Endothelial cell (in vitro differentiated cells): Measurements from ENCODE around the gene NOXO1. TPM values are rescaled to one million over a fixed set of nuclear protein-coding genes. Genes with fewer than 3 reads are reported as not detected.

Experiments used
- DNase-seq: peaks from one replicate; pipeline ENCODE4 v3.0.0; 2021; ENCODE audit warnings: low spot score
- H3K27ac Mint-ChIP-seq: one replicate; pipeline ENCODE4 v1.8.0; 2021; ENCODE audit warnings: mixed read lengths, inconsistent platforms; ENCODE audit not compliant: unreplicated experiment
- H3K27me3 Mint-ChIP-seq: one replicate; pipeline ENCODE4 v1.8.0; 2021; ENCODE audit warnings: mild to moderate bottlenecking, moderate library complexity, mixed read lengths, inconsistent platforms; ENCODE audit not compliant: unreplicated experiment
- H3K36me3 Mint-ChIP-seq: one replicate; pipeline ENCODE4 v1.8.0; 2021; ENCODE audit warnings: mild to moderate bottlenecking, low read depth, mixed read lengths, inconsistent platforms; ENCODE audit not compliant: unreplicated experiment
- H3K4me1 Mint-ChIP-seq: one replicate; pipeline ENCODE4 v1.8.0; 2021; ENCODE audit warnings: mild to moderate bottlenecking, mixed read lengths, inconsistent platforms; ENCODE audit not compliant: unreplicated experiment
- H3K4me3 Mint-ChIP-seq: one replicate; pipeline ENCODE4 v1.8.0; 2021; ENCODE audit warnings: mild to moderate bottlenecking, mixed read lengths, inconsistent platforms; ENCODE audit not compliant: unreplicated experiment
- H3K9me3 Mint-ChIP-seq: one replicate; pipeline ENCODE4 v1.8.0; 2021; ENCODE audit warnings: mixed read lengths, inconsistent platforms; ENCODE audit not compliant: unreplicated experiment
- total RNA-seq: library from RNA; stranded (reverse); fragmentation: NEBNext Ultra II Directional; extraction: Animal tissue kit (Norgen Biotek cat#: 25700); gene quantifications from one replicate; pipeline ENCODE4 v1.2.1, GENCODE V29; 2021; ENCODE audit not compliant: unreplicated experiment
- TF ChIP-seq, protein P1 (sequence below): fragments of 200-600 bp; sonication (generic); IDR thresholded peaks from one replicate; pipeline ENCODE4 v1.5.0; 2021; ENCODE audit warnings: antibody characterized with exemption; ENCODE audit not compliant: unreplicated experiment

NOXO1 gene
- total RNA-seq, 1 donor from 2014 or later, result 0.23 TPM

DNA sequence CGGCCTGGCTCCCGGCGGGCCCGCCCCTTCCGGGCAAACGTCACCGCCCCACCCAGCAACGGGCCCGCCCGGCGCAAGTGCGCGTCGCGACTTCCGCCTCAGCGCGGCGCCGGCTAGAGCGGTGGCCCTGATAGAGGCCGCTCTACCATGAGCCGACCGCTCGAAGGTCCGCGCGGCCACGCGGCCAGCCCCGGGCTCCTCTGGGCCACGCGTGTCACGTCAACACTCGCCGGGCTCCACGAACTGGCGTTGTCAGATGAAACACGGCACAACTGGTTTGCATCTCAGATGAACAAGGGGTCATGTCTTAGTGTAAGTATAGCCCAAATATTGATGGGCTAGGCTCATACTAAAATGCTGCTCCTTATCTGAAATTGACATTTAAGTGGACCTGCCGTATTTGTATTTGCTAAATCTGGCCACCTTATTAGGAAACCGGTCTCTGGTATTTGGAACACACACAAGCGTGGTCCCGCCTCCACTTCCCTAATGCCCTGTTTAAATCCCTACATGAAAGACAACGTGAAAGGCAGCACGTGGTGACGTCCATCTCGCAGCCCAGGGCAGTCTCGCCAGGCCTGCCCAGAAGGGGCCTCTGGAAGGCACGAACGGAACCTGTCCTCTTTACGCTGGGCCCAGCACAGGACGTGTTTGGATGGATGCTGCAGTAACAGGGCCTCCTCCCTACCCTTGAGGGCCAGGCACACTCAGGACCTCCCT is 28.7 kb upstream of the NOXO1 start, which contains the start of gene ZNF598:
Gene ZNF598 (minus strand): TSS at position 31 of the 720 bp plus-strand sequence.
- Mint-ChIP-seq H3K36me3 (peaks cover 6% of the 10 kb centered on the region), H3K4me3 (peak within 1 kb of the TSS; percentile 95), H3K27me3 (peaks cover 15% of the 10 kb centered on the region), H3K4me1 (peaks cover 21% of the 10 kb centered on the region), H3K9me3 (no peaks in the 10 kb centered on the region), H3K27ac (peak within 1 kb of the TSS; percentile 77)
- peak; percentile 80 for DNase-seq
- TF ChIP-seq, protein P1, sequence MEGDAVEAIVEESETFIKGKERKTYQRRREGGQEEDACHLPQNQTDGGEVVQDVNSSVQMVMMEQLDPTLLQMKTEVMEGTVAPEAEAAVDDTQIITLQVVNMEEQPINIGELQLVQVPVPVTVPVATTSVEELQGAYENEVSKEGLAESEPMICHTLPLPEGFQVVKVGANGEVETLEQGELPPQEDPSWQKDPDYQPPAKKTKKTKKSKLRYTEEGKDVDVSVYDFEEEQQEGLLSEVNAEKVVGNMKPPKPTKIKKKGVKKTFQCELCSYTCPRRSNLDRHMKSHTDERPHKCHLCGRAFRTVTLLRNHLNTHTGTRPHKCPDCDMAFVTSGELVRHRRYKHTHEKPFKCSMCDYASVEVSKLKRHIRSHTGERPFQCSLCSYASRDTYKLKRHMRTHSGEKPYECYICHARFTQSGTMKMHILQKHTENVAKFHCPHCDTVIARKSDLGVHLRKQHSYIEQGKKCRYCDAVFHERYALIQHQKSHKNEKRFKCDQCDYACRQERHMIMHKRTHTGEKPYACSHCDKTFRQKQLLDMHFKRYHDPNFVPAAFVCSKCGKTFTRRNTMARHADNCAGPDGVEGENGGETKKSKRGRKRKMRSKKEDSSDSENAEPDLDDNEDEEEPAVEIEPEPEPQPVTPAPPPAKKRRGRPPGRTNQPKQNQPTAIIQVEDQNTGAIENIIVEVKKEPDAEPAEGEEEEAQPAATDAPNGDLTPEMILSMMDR, result no peak

DNA sequence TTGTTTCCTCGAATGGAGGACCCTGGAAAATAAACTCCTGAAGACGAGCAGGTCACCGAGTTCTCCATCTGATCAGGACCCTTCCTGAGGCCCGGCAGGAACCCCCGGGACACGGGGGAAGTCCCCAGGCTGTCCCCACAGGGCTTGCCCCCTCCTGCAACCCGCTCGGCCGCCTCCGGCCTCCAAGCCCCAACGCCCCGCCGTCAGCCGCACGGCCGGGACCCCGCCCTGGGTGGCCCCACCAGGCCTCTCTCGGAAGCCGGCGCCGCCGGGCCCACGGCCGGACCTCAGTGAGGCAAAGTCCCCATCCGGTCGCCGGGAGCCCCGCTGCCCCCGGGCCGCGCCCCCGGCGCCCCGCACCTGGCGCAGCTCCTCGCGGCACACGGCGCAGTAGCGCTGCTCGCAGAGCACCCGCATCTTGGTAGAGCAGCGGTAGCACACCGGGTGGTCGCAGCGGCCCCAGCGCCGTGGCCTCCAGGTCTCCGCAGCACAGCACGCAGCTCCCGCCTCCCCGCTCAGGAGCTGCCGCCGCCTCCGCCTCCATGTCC is 28.0 kb upstream of the NOXO1 start:
- Mint-ChIP-seq H3K4me3 (peak overlapping the region; percentile 93), H3K27ac (no peak overlapping the region), H3K9me3 (no peaks in the 10 kb centered on the region), H3K4me1 (peaks cover 21% of the 10 kb centered on the region), H3K27me3 (peaks cover 11% of the 10 kb centered on the region), H3K36me3 (peaks cover 6% of the 10 kb centered on the region)
- TF ChIP-seq, protein P1, result no peak
- no peak for DNase-seq

DNA sequence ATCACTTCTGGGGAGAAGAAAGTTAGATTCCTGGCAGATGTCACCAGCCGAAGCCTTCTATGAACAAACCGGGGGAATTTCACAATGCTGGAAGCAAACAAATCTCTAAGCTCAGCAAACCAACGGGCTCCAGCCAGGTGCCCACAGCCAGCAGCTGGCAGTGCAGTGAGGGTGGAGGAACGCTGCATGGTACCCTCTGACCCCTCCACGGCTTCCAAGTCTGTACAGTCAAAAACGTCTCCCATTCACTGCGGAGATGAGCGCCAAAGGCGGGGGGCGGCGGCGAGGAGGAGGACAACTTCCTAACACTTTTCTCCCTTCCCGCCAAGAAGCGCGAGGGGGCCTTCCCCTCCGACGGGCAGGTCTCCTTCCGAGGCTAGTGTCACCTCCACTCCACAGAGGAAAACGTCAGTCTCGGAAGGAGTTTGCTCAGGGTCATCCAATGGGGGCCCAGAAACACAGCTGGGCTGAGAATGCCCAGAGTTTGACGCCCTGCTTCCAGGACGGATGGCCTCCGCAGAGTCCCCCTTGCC is 27.4 kb upstream of the NOXO1 start:
- Mint-ChIP-seq H3K36me3 (peaks cover 6% of the 10 kb centered on the region), H3K27ac (peak overlapping the region; percentile 1), H3K4me1 (peaks cover 21% of the 10 kb centered on the region), H3K27me3 (peaks cover 11% of the 10 kb centered on the region), H3K4me3 (peak overlapping the region; percentile 93), H3K9me3 (no peaks in the 10 kb centered on the region)
- TF ChIP-seq, protein P1, result no peak
- no peak for DNase-seq

DNA sequence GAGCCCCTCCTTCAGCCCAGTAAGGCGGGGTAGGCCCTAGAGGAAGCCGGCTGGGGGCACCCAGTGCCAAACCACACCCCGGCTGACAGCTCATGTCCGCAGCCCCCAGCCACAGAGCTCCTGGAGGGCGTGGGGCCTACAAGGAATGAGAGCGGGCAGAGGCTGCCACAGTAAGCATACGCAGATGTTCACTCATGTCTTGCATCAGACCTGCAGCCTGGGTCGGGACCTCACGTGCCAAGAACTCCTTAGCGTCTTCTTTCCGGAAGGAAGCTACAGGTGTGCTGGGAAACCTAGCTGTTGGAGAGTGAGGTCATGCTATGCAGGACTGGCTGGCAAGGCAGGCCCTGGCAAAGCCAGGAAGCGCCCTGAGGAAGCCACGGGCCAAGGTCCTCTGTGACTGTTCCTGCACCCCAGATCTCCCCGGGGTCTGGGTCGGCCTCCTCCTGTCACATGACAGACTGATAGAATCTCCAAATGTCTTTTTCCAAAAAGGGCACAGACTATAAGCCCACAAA is 26.8 kb upstream of the NOXO1 start:
- TF ChIP-seq, protein P1, result no peak
- Mint-ChIP-seq H3K36me3 (peaks cover 6% of the 10 kb centered on the region), H3K9me3 (no peaks in the 10 kb centered on the region), H3K4me1 (peaks cover 21% of the 10 kb centered on the region), H3K27me3 (peaks cover 9% of the 10 kb centered on the region), H3K4me3 (peak overlapping the region; percentile 93), H3K27ac (no peak overlapping the region)
- DNase-seq, result no peak
